BJ (cell line): ENCODE measurements around the gene ELMO2. TPM values are rescaled to one million over a fixed set of nuclear protein-coding genes. Genes with fewer than 3 reads are reported as not detected.

Experiments used
- CTCF ChIA-PET: fragments of 350-600 bp; formaldehyde crosslinking; extraction: SDS; loops from one replicate; lab custom pipeline; 2021; ENCODE audit warnings: antibody characterized with exemption, inconsistent platforms; lab: Yijun Ruan, JAX
- POLR2A ChIA-PET: fragments of 300-600 bp; sonication (Branson Sonifier 250); formaldehyde crosslinking; extraction: SDS; loops from one replicate; lab custom pipeline; 2021; ENCODE audit warnings: antibody characterized with exemption; lab: Charles Lee
- DNase-seq: peaks from one replicate; pipeline ENCODE4 v3.0.0-alpha.2; 2011; ENCODE audit warnings: low read depth
- H3K27me3 ChIP-seq: 2 replicates; pipeline ENCODE4 v1.6.0; 2011; ENCODE audit warnings: low read length; ENCODE audit not compliant: control insufficient read depth, insufficient read depth
- H3K36me3 ChIP-seq: 2 replicates; pipeline ENCODE4 v1.5.1; 2011; ENCODE audit warnings: low read length; ENCODE audit not compliant: control insufficient read depth, insufficient read depth
- H3K4me3 ChIP-seq: 2 replicates; pipeline ENCODE4 v1.5.1; 2011; ENCODE audit warnings: low read depth, mild to moderate bottlenecking, control low read depth, low read length
- CTCF ChIP-seq: IDR thresholded peaks from 2 replicates; pipeline ENCODE4 v1.5.1; 2011; ENCODE audit warnings: low read depth, mild to moderate bottlenecking, control low read depth, inconsistent platforms, low read length, moderate library complexity; ENCODE audit not compliant: insufficient read depth
- polyA plus RNA-seq: library from polyadenylated mRNA; depleted of rRNA; stranded (reverse); fragments of >200 nt; gene quantifications from 2 replicates; pipeline ENCODE4 v1.2.3, GENCODE V29; 2011

Gene ELMO2
- polyA plus RNA-seq, 1 experiment, result 62.2 TPM

- CTCF ChIA-PET, result interaction anchor here (1.4 kb wide), 1 partner anchor 12 kb away, joined by 3 read pairs; no protein-coding TSS in a partner anchor
- no peak overlapping the region for H3K4me3 ChIP-seq
- POLR2A ChIA-PET, result no interaction called here
- DNase-seq, result no peak
- no peak for TF ChIP-seq CTCF
- H3K27me3 ChIP-seq, result peaks cover 30% of the 10 kb centered on the region
- H3K36me3 ChIP-seq, result no peaks in the 10 kb centered on the region
These were observed 76.2 kb downstream of the ELMO2 start for GRCh38 chr20:46330072-46330763.

GRCh38 chr20:46328200-46328882, 78.1 kb downstream of the ELMO2 start:
- TF ChIP-seq CTCF, result no peak
- Histone ChIP-seq H3K36me3 (no peaks in the 10 kb centered on the region), H3K4me3 (no peak overlapping the region), H3K27me3 (peaks cover 18% of the 10 kb centered on the region)
- POLR2A ChIA-PET, result no interaction called here
- CTCF ChIA-PET, result interaction anchor here (1.3 kb wide), 1 partner anchor 20 kb away, joined by 4 read pairs; no protein-coding TSS in a partner anchor
- no peak for DNase-seq

GRCh38 chr20:46327557-46327956, 78.9 kb downstream of the ELMO2 start:
- Histone ChIP-seq H3K36me3 (no peaks in the 10 kb centered on the region), H3K4me3 (no peak overlapping the region), H3K27me3 (peaks cover 16% of the 10 kb centered on the region)
- CTCF ChIA-PET, result interaction anchor here (2.8 kb wide), 1 partner anchor 21 kb away, joined by 10 read pairs; no protein-coding TSS in a partner anchor
- POLR2A ChIA-PET, result no interaction called here
- TF ChIP-seq CTCF, result no peak
- no peak for DNase-seq

- H3K27me3 ChIP-seq, result peaks cover 10% of the 10 kb centered on the region
- CTCF ChIA-PET, result interaction anchor here (0.7 to 2.8 kb wide), 7 partner anchors 11 to 554 kb away, joined by 3 to 10 read pairs (median 4); no protein-coding TSS in a partner anchor
- no peak for TF ChIP-seq CTCF
- no peaks in the 10 kb centered on the region for H3K36me3 ChIP-seq
- POLR2A ChIA-PET, result no interaction called here
- no peak for DNase-seq
- H3K4me3 ChIP-seq, result no peak overlapping the region
These were observed 80.6 kb downstream of the ELMO2 start for GRCh38 chr20:46325789-46326188.
